Fibroblast of lung (primary cell): ENCODE measurements around the gene FMN1. TPM values are rescaled to one million over a fixed set of nuclear protein-coding genes. Genes with fewer than 3 reads are reported as not detected.

Experiments used
- DNase-seq, 2 donors: peaks; one replicate each; pipeline versions ENCODE4 v3.0.0 to v3.0.0-alpha.2; 2010; ENCODE audit warnings: low read depth in 2 of 2
- H2AFZ ChIP-seq: 2 replicates; pipeline ENCODE4 v1.5.1; 2012; ENCODE audit warnings: low read length, control low read depth, inconsistent platforms
- H3K27ac ChIP-seq: 2 replicates; pipeline ENCODE4 v1.5.1; 2011; ENCODE audit warnings: low read length, control low read depth; ENCODE audit not compliant: insufficient read depth
- H3K27me3 ChIP-seq: 2 replicates; pipeline ENCODE4 v1.5.1; 2011; ENCODE audit warnings: mild to moderate bottlenecking, low read length; ENCODE audit not compliant: control insufficient read depth, insufficient read depth
- H3K36me3 ChIP-seq: 2 replicates; pipeline ENCODE4 v1.5.1; 2011; ENCODE audit warnings: low read length; ENCODE audit not compliant: control insufficient read depth, insufficient read depth
- H3K4me1 ChIP-seq: 2 replicates; pipeline ENCODE4 v1.5.1; 2011; ENCODE audit warnings: low read length; ENCODE audit not compliant: control insufficient read depth, insufficient read depth; ENCODE audit errors: extremely low read depth
- H3K4me2 ChIP-seq: 2 replicates; pipeline ENCODE4 v1.5.1; 2011; ENCODE audit warnings: low read length, control low read depth; ENCODE audit not compliant: insufficient read depth; ENCODE audit errors: extremely low read depth
- H3K4me3 ChIP-seq, 4 experiments: fragments of 200-600 bp in 1 of 4; sonication (generic) in 1 of 4; replicated peaks in 1 of 4; 2 replicates each; pipeline ENCODE4 v1.5.1; 2011 to 2016; ENCODE audit warnings: low read length in 4 of 4, low read depth in 3 of 4, mild to moderate bottlenecking in 3 of 4, control low read depth in 2 of 4, inconsistent platforms in 1 of 4, mixed read lengths in 1 of 4; ENCODE audit not compliant: insufficient read depth in 1 of 4; ENCODE audit errors: control extremely low read depth in 1 of 4
- H3K79me2 ChIP-seq: 2 replicates; pipeline ENCODE4 v1.5.1; 2012; ENCODE audit warnings: mild to moderate bottlenecking, low read length, inconsistent platforms; ENCODE audit not compliant: control insufficient read depth, insufficient read depth
- H3K9ac ChIP-seq: 2 replicates; pipeline ENCODE4 v1.5.1; 2011; ENCODE audit warnings: mild to moderate bottlenecking, low read length, control low read depth; ENCODE audit not compliant: insufficient read depth
- H3K9me3 ChIP-seq: 2 replicates; pipeline ENCODE4 v1.5.1; 2012; ENCODE audit warnings: low read depth, low read length; ENCODE audit not compliant: control insufficient read depth, insufficient read depth
- H4K20me1 ChIP-seq: 2 replicates; pipeline ENCODE4 v1.5.1; 2011; ENCODE audit warnings: low read length; ENCODE audit not compliant: control insufficient read depth, insufficient read depth; ENCODE audit errors: extremely low read depth
- EZH2 ChIP-seq: IDR thresholded peaks from 2 replicates; pipeline ENCODE4 v1.5.1; 2012; ENCODE audit warnings: low read length, control low read depth, mild to moderate bottlenecking; ENCODE audit errors: missing control alignments
- polyA plus RNA-seq, 2 donors: library from polyadenylated mRNA; depleted of rRNA in 1 of 2; stranded (reverse) in 1 of 2; unstranded in 1 of 2; fragments of >200 nt; gene quantifications; 2 replicates each; pipeline ENCODE4 v1.2.1, GENCODE V29; 2011 to 2012; ENCODE audit warnings: missing spikeins in 1 of 2
- total RNA-seq: library from RNA; depleted of rRNA; stranded (reverse); fragments of >200 nt; gene quantifications from 2 replicates; pipeline ENCODE4 v1.2.1, GENCODE V29; 2014
- TF ChIP-seq, protein P1 (sequence below), 2 donors: IDR thresholded peaks in 1 of 2; conservative IDR thresholded peaks in 1 of 2; 1 replicate in 1 of 2; 2 replicates in 1 of 2; pipeline ENCODE4 v1.5.1; 2011 to 2012; ENCODE audit warnings: low read length in 2 of 2, control low read depth in 1 of 2, inconsistent platforms in 1 of 2, low read depth in 1 of 2, mild to moderate bottlenecking in 1 of 2

FMN1 gene
- total and polyA plus RNA-seq, 2 donors (not counting 1 experiment from before 2014, with no cell fraction given): 7.5 to 43.8 TPM

DNA sequence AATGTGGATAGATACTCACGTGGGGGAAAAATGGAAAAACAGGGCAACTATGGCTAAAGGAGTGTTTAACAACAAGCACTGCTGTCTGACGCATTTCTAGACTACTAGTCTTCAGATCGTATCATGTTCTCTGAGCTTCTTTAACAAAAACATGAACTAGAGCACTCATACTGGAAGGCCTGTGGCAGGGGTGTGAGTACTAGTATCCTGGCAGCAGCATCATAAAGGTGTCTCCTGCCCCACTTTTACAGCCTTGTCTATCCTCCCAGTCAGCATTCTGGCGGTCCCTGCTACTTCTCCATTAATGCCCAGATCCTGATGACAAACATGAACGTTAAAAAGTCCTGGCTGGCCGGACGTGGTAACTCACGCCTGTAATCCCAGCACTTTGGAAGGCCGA is 4.0 kb downstream of the FMN1 start:
- TF ChIP-seq, protein P1, sequence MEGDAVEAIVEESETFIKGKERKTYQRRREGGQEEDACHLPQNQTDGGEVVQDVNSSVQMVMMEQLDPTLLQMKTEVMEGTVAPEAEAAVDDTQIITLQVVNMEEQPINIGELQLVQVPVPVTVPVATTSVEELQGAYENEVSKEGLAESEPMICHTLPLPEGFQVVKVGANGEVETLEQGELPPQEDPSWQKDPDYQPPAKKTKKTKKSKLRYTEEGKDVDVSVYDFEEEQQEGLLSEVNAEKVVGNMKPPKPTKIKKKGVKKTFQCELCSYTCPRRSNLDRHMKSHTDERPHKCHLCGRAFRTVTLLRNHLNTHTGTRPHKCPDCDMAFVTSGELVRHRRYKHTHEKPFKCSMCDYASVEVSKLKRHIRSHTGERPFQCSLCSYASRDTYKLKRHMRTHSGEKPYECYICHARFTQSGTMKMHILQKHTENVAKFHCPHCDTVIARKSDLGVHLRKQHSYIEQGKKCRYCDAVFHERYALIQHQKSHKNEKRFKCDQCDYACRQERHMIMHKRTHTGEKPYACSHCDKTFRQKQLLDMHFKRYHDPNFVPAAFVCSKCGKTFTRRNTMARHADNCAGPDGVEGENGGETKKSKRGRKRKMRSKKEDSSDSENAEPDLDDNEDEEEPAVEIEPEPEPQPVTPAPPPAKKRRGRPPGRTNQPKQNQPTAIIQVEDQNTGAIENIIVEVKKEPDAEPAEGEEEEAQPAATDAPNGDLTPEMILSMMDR (conservative IDR thresholded peaks at IDR 0.05 in 1 of 2, IDR thresholded peaks at IDR 0.05 in 1 of 2; ENCODE audit: low read depth in 1 of 2, low read length in 2 of 2): no peak
- no peak for TF ChIP-seq EZH2
- no peak for DNase-seq
- no peak overlapping the region for H3K9ac ChIP-seq
- H3K4me3 ChIP-seq: no peak overlapping the region
- peaks cover 7% of the 10 kb centered on the region for H3K27me3 ChIP-seq
- H3K79me2 ChIP-seq: no peaks in the 10 kb centered on the region
- H3K4me2 ChIP-seq: no peak overlapping the region
- no peak overlapping the region for H3K27ac ChIP-seq
- H3K36me3 ChIP-seq: no peaks in the 10 kb centered on the region
- H3K9me3 ChIP-seq: no peaks in the 10 kb centered on the region
- H4K20me1 ChIP-seq: no peaks in the 10 kb centered on the region
- no peak overlapping the region for H2AFZ ChIP-seq
- H3K4me1 ChIP-seq: no peaks in the 10 kb centered on the region

DNA sequence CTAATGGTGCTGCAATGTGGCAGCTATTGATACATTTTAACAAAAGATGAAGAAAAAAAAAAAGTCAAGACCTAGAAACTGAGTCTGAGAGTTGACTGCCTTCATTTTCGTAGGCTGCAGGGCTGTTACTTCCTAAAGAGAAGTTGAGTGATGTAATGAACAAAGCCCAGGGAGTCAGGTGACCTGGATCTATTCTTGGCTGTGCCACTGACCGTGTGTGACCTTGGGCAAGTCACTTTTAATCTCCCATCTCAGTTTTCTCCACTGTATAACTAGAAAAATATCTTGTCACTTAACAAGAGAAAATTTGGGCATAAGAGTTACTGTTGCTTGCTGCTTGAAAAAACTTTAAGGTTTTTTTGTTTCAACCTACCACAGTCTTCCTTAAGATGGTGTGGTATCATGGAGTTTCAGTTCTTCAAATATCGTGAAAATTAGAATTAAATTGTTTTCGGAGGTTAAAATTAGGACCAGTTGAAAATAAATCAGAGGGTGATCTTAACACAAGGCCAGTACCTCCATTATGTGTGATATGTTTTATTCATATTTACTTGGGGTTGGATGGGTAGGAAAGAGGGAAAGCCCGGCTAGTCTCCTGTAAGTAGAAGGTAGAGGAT is 5.8 kb downstream of the FMN1 start:
- no peaks in the 10 kb centered on the region for H3K4me1 ChIP-seq
- TF ChIP-seq EZH2: no peak
- TF ChIP-seq, protein P1 (conservative IDR thresholded peaks at IDR 0.05 in 1 of 2, IDR thresholded peaks at IDR 0.05 in 1 of 2; ENCODE audit: low read depth in 1 of 2, low read length in 2 of 2): no peak
- no peak overlapping the region for H3K9ac ChIP-seq

DNA sequence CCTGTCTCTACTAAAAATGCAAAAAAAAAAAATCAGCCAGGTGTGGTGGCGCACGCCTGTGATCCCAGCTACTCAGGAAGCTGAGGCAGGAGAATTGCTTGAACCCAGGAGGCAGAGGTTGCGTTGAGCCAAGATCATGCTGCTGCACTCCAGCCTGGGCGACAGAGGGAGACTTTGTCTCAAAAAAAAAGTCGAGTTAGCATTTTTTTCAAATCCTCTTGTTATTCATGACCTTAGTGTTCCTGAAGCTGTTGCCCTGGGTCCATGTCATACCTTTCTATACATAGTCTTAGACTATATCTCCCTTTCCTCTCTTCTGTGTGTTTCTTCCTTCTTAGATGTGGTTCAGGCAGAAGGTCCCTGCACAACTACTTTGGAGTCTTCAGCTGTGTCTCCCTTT is 6.4 kb downstream of the FMN1 start:
- no peak for TF ChIP-seq EZH2
- TF ChIP-seq, protein P1 (conservative IDR thresholded peaks at IDR 0.05 in 1 of 2, IDR thresholded peaks at IDR 0.05 in 1 of 2; ENCODE audit: low read depth in 1 of 2, low read length in 2 of 2): no peak
- Histone ChIP-seq H3K79me2 (no peaks in the 10 kb centered on the region), H3K4me1 (no peaks in the 10 kb centered on the region), H3K27ac (no peak overlapping the region), H3K9me3 (no peaks in the 10 kb centered on the region), H3K9ac (no peak overlapping the region), H3K36me3 (no peaks in the 10 kb centered on the region), H4K20me1 (no peaks in the 10 kb centered on the region), H2AFZ (no peak overlapping the region), H3K27me3 (peaks cover 4% of the 10 kb centered on the region), H3K4me2 (no peak overlapping the region), H3K4me3 (no peak overlapping the region)
- DNase-seq: no peak

More for the DNA sequence above, 5.8 kb downstream of the FMN1 start:
- H3K79me2 ChIP-seq: no peaks in the 10 kb centered on the region
- H3K9me3 ChIP-seq: no peaks in the 10 kb centered on the region
- no peak overlapping the region for H3K27ac ChIP-seq
- H3K27me3 ChIP-seq: peaks cover 7% of the 10 kb centered on the region
- no peaks in the 10 kb centered on the region for H4K20me1 ChIP-seq
- DNase-seq: no peak
- no peaks in the 10 kb centered on the region for H3K36me3 ChIP-seq
- H2AFZ ChIP-seq: no peak overlapping the region
- no peak overlapping the region for H3K4me3 ChIP-seq
- H3K4me2 ChIP-seq: no peak overlapping the region
